ENCODE results near the gene NUBPL.
A peak's percentile ranks its signal among the peaks of the same experiment; 100 is the strongest.
"Not testable (repeated sequence)": the region's sequence is repeated elsewhere in the genome, so short reads cannot be mapped to it uniquely, and the experiment has no call there.

The NUBPL gene

DNA sequence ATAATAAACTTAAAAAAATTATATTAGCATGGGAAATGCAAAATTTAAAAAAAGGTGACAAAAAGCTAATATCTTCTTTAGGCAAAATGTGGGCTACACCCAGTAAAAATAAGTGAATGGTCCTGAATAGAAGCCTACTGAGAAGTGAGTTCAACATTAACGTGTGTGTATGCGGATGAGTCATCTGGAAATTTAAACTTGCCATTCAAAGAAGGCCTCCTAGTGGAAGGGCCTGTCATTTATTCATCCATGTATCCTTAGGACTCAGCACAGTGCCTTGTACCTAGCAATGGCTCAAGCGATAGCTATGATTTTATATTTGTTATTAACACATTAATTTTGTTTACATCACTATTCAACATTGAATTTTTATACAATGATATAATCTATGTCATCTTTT lies 226.2 kb downstream of the NUBPL start:
- no peak for DNase-seq
- Mint-ChIP-seq H3K4me3 (no peak overlapping the region), H3K27ac (no peak overlapping the region), H3K36me3 (ENCODE audit: low read depth) (peaks cover 25% of the 10 kb centered on the region), H3K9me3 (peaks cover 22% of the 10 kb centered on the region), H3K4me1 (no peaks in the 10 kb centered on the region), H3K27me3 (ENCODE audit: low read depth, poor library complexity) (peaks cover 4% of the 10 kb centered on the region)
- TF ChIP-seq, protein P1, sequence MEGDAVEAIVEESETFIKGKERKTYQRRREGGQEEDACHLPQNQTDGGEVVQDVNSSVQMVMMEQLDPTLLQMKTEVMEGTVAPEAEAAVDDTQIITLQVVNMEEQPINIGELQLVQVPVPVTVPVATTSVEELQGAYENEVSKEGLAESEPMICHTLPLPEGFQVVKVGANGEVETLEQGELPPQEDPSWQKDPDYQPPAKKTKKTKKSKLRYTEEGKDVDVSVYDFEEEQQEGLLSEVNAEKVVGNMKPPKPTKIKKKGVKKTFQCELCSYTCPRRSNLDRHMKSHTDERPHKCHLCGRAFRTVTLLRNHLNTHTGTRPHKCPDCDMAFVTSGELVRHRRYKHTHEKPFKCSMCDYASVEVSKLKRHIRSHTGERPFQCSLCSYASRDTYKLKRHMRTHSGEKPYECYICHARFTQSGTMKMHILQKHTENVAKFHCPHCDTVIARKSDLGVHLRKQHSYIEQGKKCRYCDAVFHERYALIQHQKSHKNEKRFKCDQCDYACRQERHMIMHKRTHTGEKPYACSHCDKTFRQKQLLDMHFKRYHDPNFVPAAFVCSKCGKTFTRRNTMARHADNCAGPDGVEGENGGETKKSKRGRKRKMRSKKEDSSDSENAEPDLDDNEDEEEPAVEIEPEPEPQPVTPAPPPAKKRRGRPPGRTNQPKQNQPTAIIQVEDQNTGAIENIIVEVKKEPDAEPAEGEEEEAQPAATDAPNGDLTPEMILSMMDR (IDR thresholded peaks at IDR 0.05): no peak

DNA sequence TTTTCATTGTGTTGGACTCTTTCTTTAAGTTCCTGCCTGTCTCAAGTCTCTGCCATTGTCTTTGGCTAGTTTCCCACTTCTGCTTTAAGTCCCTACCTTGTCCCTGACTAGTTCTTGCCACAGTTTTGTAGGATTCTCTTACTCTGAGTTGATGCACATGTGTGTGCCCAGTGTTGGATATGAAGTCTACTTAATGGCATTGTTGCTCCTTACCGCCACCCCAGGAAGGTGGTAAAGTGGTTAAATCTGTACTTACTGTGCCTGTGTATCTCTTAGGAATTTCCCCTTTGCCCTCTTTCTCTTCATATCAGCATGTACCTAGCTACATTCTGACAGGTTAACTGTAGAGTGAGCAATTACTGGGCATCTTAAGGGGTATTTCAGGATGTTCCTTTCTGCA lies 227.1 kb downstream of the NUBPL start:
- H3K27ac Mint-ChIP-seq: no peak overlapping the region
- TF ChIP-seq, protein P1 (IDR thresholded peaks at IDR 0.05): no peak
- peaks cover 27% of the 10 kb centered on the region for H3K36me3 Mint-ChIP-seq (ENCODE audit: low read depth)
- no peaks in the 10 kb centered on the region for H3K4me1 Mint-ChIP-seq
- no peak overlapping the region for H3K4me3 Mint-ChIP-seq
- no peak for DNase-seq
- H3K9me3 Mint-ChIP-seq: peaks cover 15% of the 10 kb centered on the region
- peaks cover 4% of the 10 kb centered on the region for H3K27me3 Mint-ChIP-seq (ENCODE audit: low read depth, poor library complexity)

DNA sequence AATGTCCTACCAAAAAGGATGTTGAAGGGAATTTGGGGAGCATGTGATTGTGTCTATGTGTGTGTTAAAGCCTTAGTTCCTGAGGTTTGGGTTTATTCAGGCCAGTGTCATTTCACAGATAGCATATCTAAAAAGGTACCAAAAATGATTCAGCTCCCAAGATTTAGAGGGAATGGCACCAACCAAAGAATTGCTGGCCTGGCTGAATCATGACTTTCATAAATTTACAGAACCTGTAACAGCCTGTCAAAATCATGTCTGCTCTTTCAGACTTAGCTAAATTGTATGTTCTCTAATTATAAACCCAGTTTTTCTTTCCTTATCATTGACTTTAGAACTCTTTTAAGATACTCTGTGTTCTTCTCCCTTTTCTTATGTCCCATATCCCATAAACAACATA lies 231.5 kb downstream of the NUBPL start:
- no peak overlapping the region for H3K4me3 Mint-ChIP-seq
- no peaks in the 10 kb centered on the region for H3K27me3 Mint-ChIP-seq (ENCODE audit: low read depth, poor library complexity)
- no peak overlapping the region for H3K27ac Mint-ChIP-seq
- H3K4me1 Mint-ChIP-seq: no peaks in the 10 kb centered on the region
- no peak for DNase-seq
- TF ChIP-seq, protein P1 (IDR thresholded peaks at IDR 0.05): no peak
- H3K36me3 Mint-ChIP-seq (ENCODE audit: low read depth): peaks cover 20% of the 10 kb centered on the region
- peaks cover 5% of the 10 kb centered on the region for H3K9me3 Mint-ChIP-seq

DNA sequence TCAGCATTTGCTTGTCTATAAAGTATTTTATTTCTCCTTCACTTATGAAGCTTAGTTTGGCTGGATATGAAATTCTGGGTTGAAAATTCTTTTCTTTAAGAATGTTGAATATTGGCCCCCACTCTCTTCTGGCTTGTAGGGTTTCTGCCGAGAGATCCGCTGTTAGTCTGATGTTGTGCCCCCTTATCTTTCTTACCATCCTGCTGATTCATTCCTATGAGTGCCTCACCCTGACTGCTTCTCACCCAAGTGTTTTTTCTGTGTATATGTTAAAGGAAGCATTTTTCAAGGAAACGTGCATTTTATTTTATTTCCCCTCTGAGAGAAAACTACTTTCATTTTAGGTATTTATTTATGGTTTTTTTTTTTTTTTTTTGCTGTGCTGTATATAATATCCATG lies 236.7 kb downstream of the NUBPL start:
- H3K4me1 Mint-ChIP-seq; H3K4me3 Mint-ChIP-seq; H3K27me3 Mint-ChIP-seq (ENCODE audit: low read depth, poor library complexity); H3K27ac Mint-ChIP-seq; DNase-seq: not testable (repeated sequence)
- Mint-ChIP-seq H3K36me3 (ENCODE audit: low read depth) (peaks cover 37% of the 10 kb centered on the region), H3K9me3 (peaks cover 10% of the 10 kb centered on the region)

DNA sequence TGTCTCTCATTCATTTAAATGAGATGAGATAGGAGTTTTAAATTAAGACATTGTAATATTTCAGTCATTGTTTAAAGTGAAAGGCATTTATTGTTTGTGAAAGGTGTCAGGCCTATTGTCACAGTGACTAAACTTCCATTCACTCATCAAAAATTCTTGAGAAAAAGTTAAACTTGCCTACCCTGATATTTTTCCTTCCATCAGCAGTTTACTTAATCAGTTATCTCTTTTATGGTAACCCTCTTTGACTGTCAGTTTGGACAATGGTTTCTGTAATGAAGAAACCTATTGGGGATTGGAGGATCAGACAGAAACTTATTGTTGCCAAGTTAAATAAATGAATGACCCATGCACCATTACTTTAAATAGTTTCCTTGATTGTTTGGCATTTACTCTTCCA lies 241.6 kb downstream of the NUBPL start:
- Mint-ChIP-seq H3K27ac (no peak overlapping the region), H3K4me3 (no peak overlapping the region), H3K9me3 (peaks cover 12% of the 10 kb centered on the region), H3K36me3 (ENCODE audit: low read depth) (peaks cover 35% of the 10 kb centered on the region), H3K27me3 (ENCODE audit: low read depth, poor library complexity) (no peaks in the 10 kb centered on the region), H3K4me1 (peaks cover 4% of the 10 kb centered on the region)
- no peak for DNase-seq
- TF ChIP-seq, protein P1 (IDR thresholded peaks at IDR 0.05): no peak

DNA sequence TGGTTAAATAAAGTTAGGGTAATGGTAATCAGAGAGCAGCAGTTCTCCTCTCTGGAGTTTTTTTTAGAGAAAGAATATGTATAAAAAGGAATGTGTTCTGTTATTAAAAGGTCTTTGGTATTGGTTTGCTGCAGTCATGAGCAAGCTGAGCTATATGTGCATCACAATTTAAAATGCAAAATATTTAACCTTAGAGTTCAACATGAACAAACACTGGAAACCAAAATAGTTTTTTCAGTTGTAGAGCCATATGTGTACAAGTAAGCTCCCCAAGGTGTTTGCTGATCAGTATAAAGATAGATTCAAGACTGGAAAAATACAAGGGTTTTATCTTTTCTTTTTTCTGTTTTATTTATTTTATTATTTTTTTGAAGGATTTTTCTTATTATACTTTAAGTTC lies 245.0 kb downstream of the NUBPL start:
- TF ChIP-seq, protein P1 (IDR thresholded peaks at IDR 0.05): no peak
- Mint-ChIP-seq H3K36me3 (ENCODE audit: low read depth) (peaks cover 45% of the 10 kb centered on the region), H3K9me3 (peaks cover 32% of the 10 kb centered on the region), H3K27me3 (ENCODE audit: low read depth, poor library complexity) (no peaks in the 10 kb centered on the region), H3K27ac (no peak overlapping the region), H3K4me1 (no peaks in the 10 kb centered on the region), H3K4me3 (no peak overlapping the region)
- DNase-seq: no peak

DNA sequence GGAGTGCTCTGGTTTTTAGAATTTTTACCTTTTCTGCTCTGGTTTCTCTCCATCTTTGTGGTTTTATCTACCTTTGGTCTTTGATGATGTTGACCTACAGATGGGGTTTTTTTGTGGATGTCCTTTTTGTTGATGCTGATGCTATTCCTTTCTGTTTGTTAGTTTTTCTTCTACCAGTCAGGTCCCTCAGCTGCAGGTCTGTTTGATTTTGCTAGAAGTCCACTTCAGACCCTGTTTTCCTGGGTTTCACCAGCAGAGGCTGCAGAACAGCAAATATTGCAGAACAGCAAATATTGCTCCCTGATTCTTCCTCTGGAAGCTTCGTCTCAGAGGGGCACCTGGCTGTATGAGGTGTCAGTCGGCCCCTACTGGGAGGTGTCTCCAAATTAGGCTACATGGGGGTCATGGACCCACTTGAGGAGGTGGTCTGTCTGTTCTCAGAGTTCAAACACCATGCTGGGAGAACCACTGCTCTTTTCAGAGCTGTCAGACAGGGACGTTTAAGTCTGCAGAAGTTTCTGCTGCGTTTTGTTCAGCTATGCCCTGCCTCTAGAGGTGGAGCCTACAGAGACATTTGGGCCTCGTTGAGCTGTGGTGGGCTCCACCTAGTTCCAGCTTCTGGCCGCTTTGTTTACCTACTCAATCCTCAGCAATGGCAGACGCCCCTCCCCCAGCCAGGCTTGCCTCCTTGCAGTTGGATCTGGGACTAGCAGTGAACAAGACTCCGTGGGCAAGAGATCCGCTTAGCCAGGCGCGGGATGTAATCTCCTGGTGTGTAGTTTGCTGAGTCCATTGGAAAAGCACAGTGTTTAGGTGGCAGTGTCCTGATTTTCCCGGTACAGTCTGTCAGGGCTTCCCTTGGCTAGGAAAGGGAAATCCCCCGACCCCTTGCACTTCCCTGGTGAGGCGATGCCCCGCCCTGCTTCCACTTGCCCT lies 250.8 kb downstream of the NUBPL start:
- not testable (repeated sequence) for H3K27me3 Mint-ChIP-seq (ENCODE audit: low read depth, poor library complexity); H3K4me3 Mint-ChIP-seq; H3K4me1 Mint-ChIP-seq
- H3K36me3 Mint-ChIP-seq (ENCODE audit: low read depth): peaks cover 82% of the 10 kb centered on the region
- peak; percentile 10 for DNase-seq
- H3K27ac Mint-ChIP-seq: peak overlapping the region; percentile 67
- peaks cover 80% of the 10 kb centered on the region for H3K9me3 Mint-ChIP-seq

DNA sequence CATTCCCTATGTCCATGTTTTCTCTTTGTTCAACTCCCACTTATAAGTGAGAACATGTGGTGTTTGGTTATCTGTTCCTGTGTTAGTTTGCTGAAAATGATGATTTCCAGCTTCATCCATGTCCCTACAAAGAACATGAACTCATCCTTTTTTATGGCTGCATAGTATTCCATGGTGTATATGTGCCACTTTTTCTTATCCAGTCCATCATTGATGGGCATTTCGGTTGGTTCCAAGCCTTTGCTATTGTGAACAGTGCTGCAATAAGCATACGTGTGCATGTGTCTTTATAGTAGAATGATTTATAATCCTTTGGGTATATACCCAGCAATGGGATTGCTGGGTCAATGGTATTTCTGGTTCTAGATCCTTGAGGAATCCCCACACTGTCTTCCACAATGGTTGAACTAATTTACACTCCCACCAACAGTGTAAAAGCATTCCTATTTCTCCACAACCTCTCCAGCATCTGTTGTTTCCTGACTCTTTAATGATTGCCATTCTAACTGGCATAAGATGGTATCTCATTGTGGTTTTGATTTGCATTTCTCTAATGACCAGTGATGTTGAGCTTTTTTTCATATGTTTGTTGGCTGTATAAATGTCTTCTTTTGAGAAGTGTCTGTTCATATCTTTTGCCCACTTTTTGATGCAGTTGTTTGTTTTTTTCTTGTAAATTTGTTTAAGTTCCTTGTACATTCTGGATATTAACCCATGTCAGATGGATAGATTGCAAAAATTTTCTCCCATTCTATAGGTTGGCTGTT lies 252.7 kb downstream of the NUBPL start:
- not testable (repeated sequence) for H3K27ac Mint-ChIP-seq; DNase-seq; H3K27me3 Mint-ChIP-seq (ENCODE audit: low read depth, poor library complexity); H3K4me3 Mint-ChIP-seq; H3K4me1 Mint-ChIP-seq
- H3K36me3 Mint-ChIP-seq (ENCODE audit: low read depth): peaks cover 89% of the 10 kb centered on the region
- peaks cover 79% of the 10 kb centered on the region for H3K9me3 Mint-ChIP-seq
